K562 (cell line): ENCODE results near the gene CREB3L2. TPM values are rescaled to one million over a fixed set of nuclear protein-coding genes. Genes with fewer than 3 reads are reported as not detected.

Experiments
- CTBP1 ChIP-seq: fragments of 450-650 bp; IDR thresholded peaks from 2 replicates; pipeline ENCODE4 v1.6.1; 2016; ENCODE audit warnings: borderline replicate concordance
- DDX20 ChIP-seq: fragments of 450-650 bp; IDR thresholded peaks from 2 replicates; pipeline ENCODE4 v1.6.1; 2016; ENCODE audit warnings: missing genetic modification characterization, low read depth, mild to moderate bottlenecking, missing compliant biosample characterization, moderate library complexity
- FOSL1 ChIP-seq: fragments of 200-800 bp; sonication (Bioruptor generic); conservative IDR thresholded peaks from 2 replicates; pipeline ENCODE4 v1.6.1; 2016; ENCODE audit warnings: missing genetic modification characterization, missing compliant biosample characterization
- HINFP ChIP-seq: fragments of 450-650 bp; conservative IDR thresholded peaks from 2 replicates; pipeline ENCODE4 v1.6.1; 2016; ENCODE audit warnings: missing genetic modification characterization, low read depth, mild to moderate bottlenecking, control low read depth, missing compliant biosample characterization
- L3MBTL2 ChIP-seq: fragments of 450-650 bp; IDR thresholded peaks from 2 replicates; pipeline ENCODE4 v1.6.1; 2016; ENCODE audit warnings: mild to moderate bottlenecking, moderate library complexity
- MAFF ChIP-seq: IDR thresholded peaks from 2 replicates; pipeline ENCODE4 v1.6.1; 2012; ENCODE audit warnings: low read length, improper control_type of control experiment
- MNT ChIP-seq, 2 experiments: fragments of 450-650 bp; conservative IDR thresholded peaks; 2 replicates each; pipeline ENCODE4 v1.6.1; 2017; ENCODE audit warnings: mild to moderate bottlenecking in 2 of 2, moderate library complexity in 2 of 2
- PCBP1 ChIP-seq: fragments of 200-400 bp; formaldehyde crosslinking; IDR thresholded peaks from 2 replicates; pipeline ENCODE4 v1.6.1; 2018; ENCODE audit warnings: mild to moderate bottlenecking, low read depth, low read length; ENCODE audit not compliant: poor library complexity, severe bottlenecking
- SREBF2 ChIP-seq: sonication (generic); formaldehyde crosslinking; IDR thresholded peaks from 2 replicates; pipeline ENCODE4 v1.4.0; 2020; ENCODE audit warnings: mild to moderate bottlenecking, missing genetic modification reagents
- ZBTB33 ChIP-seq: sonication (generic); formaldehyde crosslinking; IDR thresholded peaks from 2 replicates; pipeline ENCODE4 v1.8.1; 2023; ENCODE audit warnings: mild to moderate bottlenecking, missing genetic modification reagents
- ZFPM2 ChIP-seq: fragments of 250-450 bp; sonication (Bioruptor Pico); IDR thresholded peaks from 2 replicates; pipeline ENCODE4 v1.5.1; 2022; ENCODE audit warnings: mild to moderate bottlenecking
- ZKSCAN8 ChIP-seq: fragments of 200-800 bp; sonication (Bioruptor generic); IDR thresholded peaks from 2 replicates; pipeline ENCODE4 v1.6.1; 2016; ENCODE audit warnings: missing genetic modification characterization, missing compliant biosample characterization
- ZNF766 ChIP-seq: fragments of 200-800 bp; sonication (Bioruptor generic); conservative IDR thresholded peaks from 2 replicates; pipeline ENCODE4 v1.6.1; 2016; ENCODE audit warnings: missing genetic modification characterization, missing compliant biosample characterization
- polyA plus RNA-seq, 8 experiments: library from polyadenylated mRNA; depleted of rRNA in 4 of 8; stranded (reverse) in 5 of 8; unstranded in 3 of 8; fragments of >200 nt; fragmentation: Nextera tagmentation in 2 of 8; fragmentation: Illumina TruSeq in 1 of 8; extraction: Ambion mirVana in 2 of 8; extraction: Trizol in 1 of 8; gene quantifications; 2 replicates each; pipeline versions ENCODE4 v1.2.1 to v1.2.3, GENCODE V29; 2011 to 2014; ENCODE audit warnings: inconsistent platforms in 1 of 8, missing spikeins in 1 of 8
- total RNA-seq, 7 experiments: library from RNA; depleted of rRNA in 6 of 7; stranded (reverse); fragments of >200 nt in 6 of 7; fragmentation: Illumina TruSeq in 2 of 7; extraction: Trizol in 2 of 7; gene quantifications; 2 replicates each; pipeline versions ENCODE4 v1.2.1 to v1.2.3, GENCODE V29; 2011 to 2021; ENCODE audit warnings: low replicate concordance in 1 of 7
- TF ChIP-seq, protein P1 (sequence below), 3 experiments: fragments of 200-800 bp in 1 of 3; fragments of 250-450 bp in 1 of 3; fragments of 450-650 bp in 1 of 3; sonication (Bioruptor Pico) in 1 of 3; sonication (Bioruptor generic) in 1 of 3; formaldehyde crosslinking in 1 of 3; IDR thresholded peaks; 2 replicates each; pipeline versions ENCODE4 v1.6.1 to v1.8.0; 2016 to 2022; ENCODE audit warnings: mild to moderate bottlenecking in 2 of 3, missing genetic modification characterization in 2 of 3, missing compliant biosample characterization in 1 of 3, moderate library complexity in 1 of 3
- TF ChIP-seq, protein P2 (sequence below): fragments of 250-450 bp; sonication (Bioruptor Pico); IDR thresholded peaks from 2 replicates; pipeline ENCODE4 v1.4.0; 2020

CREB3L2 gene
- total and polyA plus RNA-seq, 9 of the 15 experiments (the other 6 are each of a cell fraction or from before 2014, with no cell fraction given): 7.1 to 45.6 (median 15.8) TPM

GRCh38 chr7:137964824-137965545, 36.9 kb downstream of the CREB3L2 start (continued):
- TF ChIP-seq, protein P1, sequence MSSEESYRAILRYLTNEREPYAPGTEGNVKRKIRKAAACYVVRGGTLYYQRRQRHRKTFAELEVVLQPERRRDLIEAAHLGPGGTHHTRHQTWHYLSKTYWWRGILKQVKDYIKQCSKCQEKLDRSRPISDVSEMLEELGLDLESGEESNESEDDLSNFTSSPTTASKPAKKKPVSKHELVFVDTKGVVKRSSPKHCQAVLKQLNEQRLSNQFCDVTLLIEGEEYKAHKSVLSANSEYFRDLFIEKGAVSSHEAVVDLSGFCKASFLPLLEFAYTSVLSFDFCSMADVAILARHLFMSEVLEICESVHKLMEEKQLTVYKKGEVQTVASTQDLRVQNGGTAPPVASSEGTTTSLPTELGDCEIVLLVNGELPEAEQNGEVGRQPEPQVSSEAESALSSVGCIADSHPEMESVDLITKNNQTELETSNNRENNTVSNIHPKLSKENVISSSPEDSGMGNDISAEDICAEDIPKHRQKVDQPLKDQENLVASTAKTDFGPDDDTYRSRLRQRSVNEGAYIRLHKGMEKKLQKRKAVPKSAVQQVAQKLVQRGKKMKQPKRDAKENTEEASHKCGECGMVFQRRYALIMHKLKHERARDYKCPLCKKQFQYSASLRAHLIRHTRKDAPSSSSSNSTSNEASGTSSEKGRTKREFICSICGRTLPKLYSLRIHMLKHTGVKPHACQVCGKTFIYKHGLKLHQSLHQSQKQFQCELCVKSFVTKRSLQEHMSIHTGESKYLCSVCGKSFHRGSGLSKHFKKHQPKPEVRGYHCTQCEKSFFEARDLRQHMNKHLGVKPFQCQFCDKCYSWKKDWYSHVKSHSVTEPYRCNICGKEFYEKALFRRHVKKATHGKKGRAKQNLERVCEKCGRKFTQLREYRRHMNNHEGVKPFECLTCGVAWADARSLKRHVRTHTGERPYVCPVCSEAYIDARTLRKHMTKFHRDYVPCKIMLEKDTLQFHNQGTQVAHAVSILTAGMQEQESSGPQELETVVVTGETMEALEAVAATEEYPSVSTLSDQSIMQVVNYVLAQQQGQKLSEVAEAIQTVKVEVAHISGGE (CRISPR knock-in tag; IDR thresholded peaks at IDR 0.05): no peak
- TF ChIP-seq HINFP (tag) (no peak), FOSL1 (tag) (peak; percentile 31), MNT (conservative IDR thresholded peaks at IDR 0.05) (peak in 1 of 2 experiments; percentile 59; a peak in 1 of 4 replicates), L3MBTL2 (peak; percentile 38; the same call in 1 of the 2 replicates), ZNF766 (CRISPR knock-in tag) (peak; percentile 91), DDX20 (tag) (0 out of 2 replicates have a peak, but pooled peaks have one; percentile 26), CTBP1 (0 out of 2 replicates have a peak, but pooled peaks have one; percentile 37), ZFPM2 (no peak), PCBP1 (no peak), SREBF2 (CRISPR knock-in tag) (0 out of 2 replicates have a peak, but pooled peaks have one; percentile 71), ZBTB33 (CRISPR knock-in tag) (peak; percentile 50; the same call in 1 of the 2 replicates), MAFF (no peak), ZKSCAN8 (no peak)
- TF ChIP-seq, protein P2, sequence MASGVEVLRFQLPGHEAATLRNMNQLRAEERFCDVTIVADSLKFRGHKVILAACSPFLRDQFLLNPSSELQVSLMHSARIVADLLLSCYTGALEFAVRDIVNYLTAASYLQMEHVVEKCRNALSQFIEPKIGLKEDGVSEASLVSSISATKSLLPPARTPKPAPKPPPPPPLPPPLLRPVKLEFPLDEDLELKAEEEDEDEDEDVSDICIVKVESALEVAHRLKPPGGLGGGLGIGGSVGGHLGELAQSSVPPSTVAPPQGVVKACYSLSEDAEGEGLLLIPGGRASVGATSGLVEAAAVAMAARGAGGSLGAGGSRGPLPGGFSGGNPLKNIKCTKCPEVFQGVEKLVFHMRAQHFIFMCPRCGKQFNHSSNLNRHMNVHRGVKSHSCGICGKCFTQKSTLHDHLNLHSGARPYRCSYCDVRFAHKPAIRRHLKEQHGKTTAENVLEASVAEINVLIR (CRISPR knock-in tag): no peak
